ENCODE measurements around the gene UBTD2. TPM values are rescaled to one million over a fixed set of nuclear protein-coding genes. Genes with fewer than 3 reads are reported as not detected.
"Not testable (repeated sequence)": the region's sequence is repeated elsewhere in the genome, so short reads cannot be mapped to it uniquely, and the experiment has no call there.

UBTD2 gene
- total and polyA plus RNA-seq, 2 donors (not counting 1 experiment from before 2014, with no cell fraction given): 1.4 to 9.2 TPM

DNA sequence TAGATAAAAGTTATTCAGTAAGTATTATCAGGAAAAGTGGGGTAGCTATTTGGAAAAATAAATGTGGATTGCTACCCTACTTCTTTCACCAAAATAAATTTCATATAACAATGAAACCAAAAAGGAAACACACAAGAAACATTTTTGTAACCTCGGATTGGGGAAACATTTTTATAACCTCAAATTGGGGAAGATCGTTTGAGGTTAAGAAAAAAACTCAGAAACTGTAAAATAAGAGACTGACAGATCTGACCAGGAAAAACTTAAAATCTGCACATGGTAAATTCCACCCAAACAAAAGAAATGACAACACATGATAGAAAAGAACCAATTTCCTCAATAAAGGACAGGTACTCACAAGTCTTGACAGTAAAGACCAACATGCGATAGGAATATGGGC lies 76.1 kb downstream of the UBTD2 start:
- DNase-seq: no peak
- Histone ChIP-seq H3K4me3 (ENCODE audit: control extremely low read depth in 1 of 5, extremely low read depth in 1 of 5, insufficient read depth in 1 of 5, low read depth in 2 of 5, low read length in 4 of 5) (no peak overlapping the region), H3K36me3 (replicated peaks in 1 of 2; ENCODE audit: control extremely low read depth in 1 of 2, control insufficient read depth in 1 of 2, extremely low read depth in 1 of 2, insufficient read depth in 2 of 2, low read length in 1 of 2) (peaks cover 0 to 14% of the 10 kb centered on the region in 2 experiments), H3K27me3 (replicated peaks in 1 of 4; ENCODE audit: control extremely low read depth in 1 of 4, control insufficient read depth in 3 of 4, insufficient read depth in 4 of 4, low read length in 3 of 4) (no peaks in the 10 kb centered on the region), H3K79me2 (ENCODE audit: control insufficient read depth, insufficient read depth, low read length) (no peaks in the 10 kb centered on the region), H4K20me1 (ENCODE audit: control insufficient read depth, insufficient read depth, low read length, poor library complexity, severe bottlenecking) (no peaks in the 10 kb centered on the region), H3K9me3 (ENCODE audit: control extremely low read depth in 1 of 3, control insufficient read depth in 2 of 3, insufficient read depth in 1 of 3, low read length in 2 of 3) (no peaks in the 10 kb centered on the region), H2AFZ (ENCODE audit: insufficient read depth, low read depth, low read length, poor library complexity, severe bottlenecking) (no peak overlapping the region), H3K27ac (ENCODE audit: low read length in 2 of 2) (no peak overlapping the region), H3K4me1 (ENCODE audit: control insufficient read depth in 2 of 2, insufficient read depth in 2 of 2, low read length in 2 of 2) (no peaks in the 10 kb centered on the region), H3K4me2 (replicated peaks; ENCODE audit: low read depth, low read length, poor library complexity, severe bottlenecking) (no peak overlapping the region), H3K9ac (ENCODE audit: low read length) (no peak overlapping the region)
- ATAC-seq (ENCODE audit: low read depth): no peak
- CTCF ChIA-PET: no interaction called here
- TF ChIP-seq EZH2 (IDR thresholded peaks at IDR 0.05; ENCODE audit: borderline replicate concordance, insufficient read depth, low read depth, low read length, poor library complexity, severe bottlenecking) (no peak), CTCF (IDR thresholded peaks at IDR 0.05) (no peak)
- Mint-ChIP-seq H3K4me1 (peaks cover 2% of the 10 kb centered on the region), H3K27ac (no peak overlapping the region), H3K9me3 (ENCODE audit: insufficient read depth) (no peaks in the 10 kb centered on the region), H3K4me3 (no peak overlapping the region), H3K27me3 (no peaks in the 10 kb centered on the region)
- POLR2A ChIA-PET: no interaction called here
- intact Hi-C loops (cut with micrococcal nuclease): no loop called here
- no CpG with 5 or more reads among the region's 3 CpGs for WGBS (ENCODE audit: insufficient coverage)

DNA sequence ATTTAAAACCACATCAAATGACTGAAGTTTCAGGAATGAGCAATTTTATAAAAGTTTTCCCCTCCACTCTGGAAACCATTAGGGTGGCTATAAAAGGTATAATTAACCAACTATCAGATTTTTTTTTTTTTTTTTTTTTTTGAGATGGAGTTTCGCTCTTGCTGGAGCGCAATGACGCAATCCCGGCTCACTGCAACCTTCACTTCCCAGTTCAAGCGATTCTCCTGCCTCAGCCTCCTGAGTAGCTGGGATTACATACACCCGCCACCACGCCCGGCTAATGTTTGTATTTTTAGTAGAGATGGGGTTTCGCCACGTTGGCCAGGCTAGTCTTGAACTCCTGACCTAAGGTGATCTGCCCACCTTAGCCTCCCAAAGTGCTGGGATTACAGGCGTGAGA lies 77.6 kb downstream of the UBTD2 start:
- H3K4me2 ChIP-seq (replicated peaks; ENCODE audit: low read depth, low read length, poor library complexity, severe bottlenecking); H3K4me3 ChIP-seq (ENCODE audit: control extremely low read depth in 1 of 5, extremely low read depth in 1 of 5, insufficient read depth in 1 of 5, low read depth in 2 of 5, low read length in 4 of 5); H3K79me2 ChIP-seq (ENCODE audit: control insufficient read depth, insufficient read depth, low read length); intact Hi-C loops (cut with micrococcal nuclease); H3K27me3 Mint-ChIP-seq; H3K4me1 ChIP-seq (ENCODE audit: control insufficient read depth in 2 of 2, insufficient read depth in 2 of 2, low read length in 2 of 2); H3K9ac ChIP-seq (ENCODE audit: low read length); CTCF ChIA-PET; H3K4me1 Mint-ChIP-seq; H3K9me3 Mint-ChIP-seq (ENCODE audit: insufficient read depth); H3K27me3 ChIP-seq (replicated peaks in 1 of 4; ENCODE audit: control extremely low read depth in 1 of 4, control insufficient read depth in 3 of 4, insufficient read depth in 4 of 4, low read length in 3 of 4); H3K27ac ChIP-seq (ENCODE audit: low read length in 2 of 2); H3K36me3 ChIP-seq (replicated peaks in 1 of 2; ENCODE audit: control extremely low read depth in 1 of 2, control insufficient read depth in 1 of 2, extremely low read depth in 1 of 2, insufficient read depth in 2 of 2, low read length in 1 of 2); ATAC-seq (ENCODE audit: low read depth); H4K20me1 ChIP-seq (ENCODE audit: control insufficient read depth, insufficient read depth, low read length, poor library complexity, severe bottlenecking); H3K9me3 ChIP-seq (ENCODE audit: control extremely low read depth in 1 of 3, control insufficient read depth in 2 of 3, insufficient read depth in 1 of 3, low read length in 2 of 3); POLR2A ChIA-PET; DNase-seq; H3K27ac Mint-ChIP-seq; H3K4me3 Mint-ChIP-seq; H2AFZ ChIP-seq (ENCODE audit: insufficient read depth, low read depth, low read length, poor library complexity, severe bottlenecking): not testable (repeated sequence)
- WGBS (ENCODE audit: insufficient coverage): 100% methylated on average over 6 of the region's 11 CpGs

Data from B cell (primary cell).